SK-N-MC (cell line): ENCODE data around the gene TADA1.

Experiments
- DNase-seq: peaks from one replicate; pipeline ENCODE4 v3.0.0-alpha.2; 2011; ENCODE audit warnings: low read depth, low spot score
- H3K27ac ChIP-seq: fragments of 200-600 bp; sonication (generic); 2 replicates; pipeline ENCODE4 v1.5.1; 2016; ENCODE audit warnings: mixed run types
- H3K36me3 ChIP-seq: fragments of 200-600 bp; sonication (generic); 2 replicates; pipeline ENCODE4 v1.6.1; 2017; ENCODE audit warnings: antibody characterized with exemption, low read length, mixed read lengths; ENCODE audit not compliant: insufficient read depth
- H3K4me3 ChIP-seq: fragments of 200-600 bp; sonication (generic); 2 replicates; pipeline ENCODE4 v1.5.1; 2016
- H3K9ac ChIP-seq: fragments of 200-600 bp; sonication (generic); 2 replicates; pipeline ENCODE4 v1.8.0; 2017; ENCODE audit warnings: mixed run types, mixed read lengths; ENCODE audit not compliant: insufficient read length
- H3K9me3 ChIP-seq: fragments of 200-600 bp; sonication (generic); 2 replicates; pipeline ENCODE4 v1.6.1; 2017; ENCODE audit warnings: low read depth, mild to moderate bottlenecking, antibody characterized with exemption, low read length, moderate library complexity, mixed read lengths
- EZH2 ChIP-seq: fragments of 200-600 bp; sonication (generic); IDR thresholded peaks from one replicate; pipeline ENCODE4 v1.6.1; 2017; ENCODE audit warnings: antibody characterized with exemption
- FOXP2 ChIP-seq: optimal IDR thresholded peaks from 2 replicates; pipeline ENCODE3; 2011; ENCODE audit warnings: mild to moderate bottlenecking, moderate library complexity; ENCODE audit not compliant: insufficient read depth; ENCODE audit errors: extremely low read length, control extremely low read depth
- POLR2AphosphoS5 ChIP-seq: IDR thresholded peaks from 2 replicates; pipeline ENCODE4 v1.6.1; 2012; ENCODE audit warnings: mild to moderate bottlenecking, low read depth, low read length, borderline replicate concordance

The TADA1 gene

GRCh38 chr1:166903232-166903631, 27.2 kb upstream of the TADA1 start:
- no peak for TF ChIP-seq POLR2AphosphoS5
- TF ChIP-seq FOXP2, result no peak
- TF ChIP-seq EZH2, result no peak
- DNase-seq, result no peak
- H3K4me3 ChIP-seq, result no peak overlapping the region

GRCh38 chr1:166902279-166902678, 26.2 kb upstream of the TADA1 start:
- H3K9me3 ChIP-seq, result no peaks in the 10 kb centered on the region
- H3K27ac ChIP-seq, result no peak overlapping the region
- no peak overlapping the region for H3K9ac ChIP-seq
- H3K4me3 ChIP-seq, result no peak overlapping the region
- H3K36me3 ChIP-seq, result no peaks in the 10 kb centered on the region
- TF ChIP-seq POLR2AphosphoS5 (no peak), FOXP2 (no peak), EZH2 (no peak)
- DNase-seq, result no peak

More at GRCh38 chr1:166903232-166903631, 27.2 kb upstream of the TADA1 start:
- Histone ChIP-seq H3K9me3 (no peaks in the 10 kb centered on the region), H3K9ac (no peak overlapping the region), H3K27ac (no peak overlapping the region), H3K36me3 (no peaks in the 10 kb centered on the region)

GRCh38 chr1:166900987-166901386, 24.9 kb upstream of the TADA1 start:
- Histone ChIP-seq H3K9ac (no peak overlapping the region), H3K27ac (no peak overlapping the region), H3K4me3 (no peak overlapping the region), H3K9me3 (no peaks in the 10 kb centered on the region), H3K36me3 (no peaks in the 10 kb centered on the region)
- TF ChIP-seq FOXP2 (no peak), EZH2 (no peak), POLR2AphosphoS5 (no peak)
- no peak for DNase-seq

- H3K27ac ChIP-seq, result no peak overlapping the region
- H3K9ac ChIP-seq, result no peak overlapping the region
- no peak overlapping the region for H3K4me3 ChIP-seq
- TF ChIP-seq FOXP2 (no peak), EZH2 (no peak), POLR2AphosphoS5 (no peak)
- no peak for DNase-seq
- H3K36me3 ChIP-seq, result no peaks in the 10 kb centered on the region
- no peaks in the 10 kb centered on the region for H3K9me3 ChIP-seq
Measured at GRCh38 chr1:166899769-166900168, 23.7 kb upstream of the TADA1 start.

- no peak for TF ChIP-seq EZH2
- no peaks in the 10 kb centered on the region for H3K36me3 ChIP-seq
- no peak overlapping the region for H3K27ac ChIP-seq
- H3K9ac ChIP-seq, result no peak overlapping the region
- DNase-seq, result no peak
- no peak overlapping the region for H3K4me3 ChIP-seq
- H3K9me3 ChIP-seq, result no peaks in the 10 kb centered on the region
Measured at GRCh38 chr1:166895766-166896165, 19.7 kb upstream of the TADA1 start.

- Histone ChIP-seq H3K4me3 (no peak overlapping the region), H3K27ac (no peak overlapping the region), H3K9me3 (no peaks in the 10 kb centered on the region), H3K9ac (no peak overlapping the region), H3K36me3 (no peaks in the 10 kb centered on the region)
- no peak for DNase-seq
- TF ChIP-seq POLR2AphosphoS5 (no peak), EZH2 (no peak), FOXP2 (no peak)
Measured at GRCh38 chr1:166889776-166890175, 13.7 kb upstream of the TADA1 start.

- Histone ChIP-seq H3K9ac (no peak overlapping the region), H3K36me3 (no peaks in the 10 kb centered on the region), H3K27ac (no peak overlapping the region), H3K4me3 (no peak overlapping the region), H3K9me3 (no peaks in the 10 kb centered on the region)
- no peak for DNase-seq
- TF ChIP-seq POLR2AphosphoS5, result no peak
Measured at GRCh38 chr1:166888373-166889111, 12.5 kb upstream of the TADA1 start.

GRCh38 chr1:166884971-166885370, 8.9 kb upstream of the TADA1 start:
- Histone ChIP-seq H3K4me3 (no peak overlapping the region), H3K27ac (no peak overlapping the region), H3K9ac (no peak overlapping the region), H3K36me3 (no peaks in the 10 kb centered on the region), H3K9me3 (no peaks in the 10 kb centered on the region)
- no peak for DNase-seq
- TF ChIP-seq EZH2 (no peak), POLR2AphosphoS5 (no peak), FOXP2 (no peak)

GRCh38 chr1:166884040-166884642, 8.1 kb upstream of the TADA1 start:
- DNase-seq, result no peak
- Histone ChIP-seq H3K9ac (no peak overlapping the region), H3K27ac (no peak overlapping the region), H3K36me3 (no peaks in the 10 kb centered on the region), H3K4me3 (no peak overlapping the region), H3K9me3 (no peaks in the 10 kb centered on the region)
- no peak for TF ChIP-seq POLR2AphosphoS5
